ENCODE results near the gene KCNT1.

DNA sequence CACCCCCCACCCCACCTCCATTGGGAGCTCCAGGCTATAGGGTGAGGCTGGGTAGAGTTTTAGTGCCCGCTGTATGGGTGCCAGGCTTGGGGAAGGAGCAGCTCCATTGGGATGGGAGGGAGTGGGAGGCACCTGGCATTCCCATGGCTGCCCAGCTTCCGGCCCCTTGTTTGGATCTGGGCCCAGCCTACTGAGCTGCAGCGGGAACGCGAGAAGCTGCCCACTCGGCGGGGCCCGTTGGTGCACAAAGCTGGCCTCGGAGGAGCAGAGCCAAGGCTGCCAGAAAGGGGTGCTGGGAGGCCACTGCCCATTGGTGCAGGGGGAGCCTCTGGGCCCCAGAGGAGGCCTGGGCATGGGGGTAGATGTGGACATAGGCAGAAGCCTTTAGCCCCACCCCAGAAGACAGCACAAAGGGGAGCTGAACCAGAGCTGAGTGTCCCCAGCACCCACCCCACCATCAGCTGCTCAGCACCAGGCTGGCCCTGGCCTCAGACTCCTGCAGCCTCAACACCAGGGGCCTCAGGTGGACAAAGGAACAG, 34.5 kb upstream of the KCNT1 start:
- TF ChIP-seq, protein P1, sequence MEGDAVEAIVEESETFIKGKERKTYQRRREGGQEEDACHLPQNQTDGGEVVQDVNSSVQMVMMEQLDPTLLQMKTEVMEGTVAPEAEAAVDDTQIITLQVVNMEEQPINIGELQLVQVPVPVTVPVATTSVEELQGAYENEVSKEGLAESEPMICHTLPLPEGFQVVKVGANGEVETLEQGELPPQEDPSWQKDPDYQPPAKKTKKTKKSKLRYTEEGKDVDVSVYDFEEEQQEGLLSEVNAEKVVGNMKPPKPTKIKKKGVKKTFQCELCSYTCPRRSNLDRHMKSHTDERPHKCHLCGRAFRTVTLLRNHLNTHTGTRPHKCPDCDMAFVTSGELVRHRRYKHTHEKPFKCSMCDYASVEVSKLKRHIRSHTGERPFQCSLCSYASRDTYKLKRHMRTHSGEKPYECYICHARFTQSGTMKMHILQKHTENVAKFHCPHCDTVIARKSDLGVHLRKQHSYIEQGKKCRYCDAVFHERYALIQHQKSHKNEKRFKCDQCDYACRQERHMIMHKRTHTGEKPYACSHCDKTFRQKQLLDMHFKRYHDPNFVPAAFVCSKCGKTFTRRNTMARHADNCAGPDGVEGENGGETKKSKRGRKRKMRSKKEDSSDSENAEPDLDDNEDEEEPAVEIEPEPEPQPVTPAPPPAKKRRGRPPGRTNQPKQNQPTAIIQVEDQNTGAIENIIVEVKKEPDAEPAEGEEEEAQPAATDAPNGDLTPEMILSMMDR (optimal IDR thresholded peaks at IDR 0.05 in 1 of 3, IDR thresholded peaks at IDR 0.05 in 1 of 3, conservative IDR thresholded peaks at IDR 0.05 in 1 of 3; ENCODE audit: extremely low read depth in 1 of 3, insufficient read depth in 2 of 3, low read length in 3 of 3), result no peak
- no peak for TF ChIP-seq EZH2 (IDR thresholded peaks at IDR 0.05; ENCODE audit: low read length)

All from keratinocyte (primary cell).